ENCODE measurements around the gene PEAK1.

The PEAK1 gene

DNA sequence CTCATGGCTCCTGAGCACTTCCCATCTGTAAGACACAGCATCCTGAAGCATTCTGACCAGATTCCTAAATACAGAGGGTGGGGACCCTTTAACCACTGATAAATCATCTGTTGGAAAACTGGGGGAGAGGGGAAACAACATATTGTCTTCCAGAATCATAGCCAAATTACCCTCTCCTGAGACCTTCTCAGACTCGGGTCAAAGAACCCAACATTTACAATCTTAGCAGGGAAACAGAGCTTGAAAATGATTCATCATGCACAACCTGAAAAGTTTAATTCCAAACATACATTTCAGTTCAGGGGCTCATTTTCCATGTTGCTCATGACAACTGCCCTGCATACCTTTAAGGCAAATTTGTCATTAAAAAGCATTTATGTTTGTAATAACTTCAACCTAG is 300.5 kb downstream of the PEAK1 start:
- Histone ChIP-seq H3K4me2 (ENCODE audit: low read depth, low read length, poor library complexity, severe bottlenecking) (no peak overlapping the region), H3K27ac (ENCODE audit: low read depth, low read length) (no peak overlapping the region), H3K79me2 (ENCODE audit: insufficient read depth, low read length) (no peaks in the 10 kb centered on the region), H3K9me2 (replicated peaks; ENCODE audit: insufficient read depth, low read length) (no peaks in the 10 kb centered on the region), H3K9me3 (ENCODE audit: insufficient read depth, low read length) (no peaks in the 10 kb centered on the region), H3K36me3 (ENCODE audit: low read length) (no peaks in the 10 kb centered on the region), H3K27me3 (ENCODE audit: low read length) (no peaks in the 10 kb centered on the region), H3K9ac (ENCODE audit: low read length) (no peak overlapping the region), H3K4me3 (ENCODE audit: insufficient read depth, low read length, poor library complexity, severe bottlenecking) (no peak overlapping the region), H4K20me1 (ENCODE audit: low read depth, low read length) (no peaks in the 10 kb centered on the region), H3F3A (ENCODE audit: insufficient read depth) (no peaks in the 10 kb centered on the region), H2AFZ (ENCODE audit: low read depth, low read length, severe bottlenecking) (no peak overlapping the region)
- TF ChIP-seq EZH2phosphoT487 (conservative IDR thresholded peaks at IDR 0.05; ENCODE audit: low read length) = no peak
- TF ChIP-seq, protein P1, sequence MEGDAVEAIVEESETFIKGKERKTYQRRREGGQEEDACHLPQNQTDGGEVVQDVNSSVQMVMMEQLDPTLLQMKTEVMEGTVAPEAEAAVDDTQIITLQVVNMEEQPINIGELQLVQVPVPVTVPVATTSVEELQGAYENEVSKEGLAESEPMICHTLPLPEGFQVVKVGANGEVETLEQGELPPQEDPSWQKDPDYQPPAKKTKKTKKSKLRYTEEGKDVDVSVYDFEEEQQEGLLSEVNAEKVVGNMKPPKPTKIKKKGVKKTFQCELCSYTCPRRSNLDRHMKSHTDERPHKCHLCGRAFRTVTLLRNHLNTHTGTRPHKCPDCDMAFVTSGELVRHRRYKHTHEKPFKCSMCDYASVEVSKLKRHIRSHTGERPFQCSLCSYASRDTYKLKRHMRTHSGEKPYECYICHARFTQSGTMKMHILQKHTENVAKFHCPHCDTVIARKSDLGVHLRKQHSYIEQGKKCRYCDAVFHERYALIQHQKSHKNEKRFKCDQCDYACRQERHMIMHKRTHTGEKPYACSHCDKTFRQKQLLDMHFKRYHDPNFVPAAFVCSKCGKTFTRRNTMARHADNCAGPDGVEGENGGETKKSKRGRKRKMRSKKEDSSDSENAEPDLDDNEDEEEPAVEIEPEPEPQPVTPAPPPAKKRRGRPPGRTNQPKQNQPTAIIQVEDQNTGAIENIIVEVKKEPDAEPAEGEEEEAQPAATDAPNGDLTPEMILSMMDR (IDR thresholded peaks at IDR 0.05; ENCODE audit: insufficient read depth, low read length, poor library complexity, severe bottlenecking) = no peak

GRCh38 chr15:77118882-77119321 is 301.0 kb downstream of the PEAK1 start:
- H3K27ac ChIP-seq (ENCODE audit: low read depth, low read length) = no peak overlapping the region
- no peak overlapping the region for H3K4me2 ChIP-seq (ENCODE audit: low read depth, low read length, poor library complexity, severe bottlenecking)
- no peak overlapping the region for H3K4me3 ChIP-seq (ENCODE audit: insufficient read depth, low read length, poor library complexity, severe bottlenecking)

GRCh38 chr15:77115179-77115578 is 304.7 kb downstream of the PEAK1 start:
- no peak overlapping the region for H2AFZ ChIP-seq (ENCODE audit: low read depth, low read length, severe bottlenecking)
- no peaks in the 10 kb centered on the region for H3K79me2 ChIP-seq (ENCODE audit: insufficient read depth, low read length)
- no peaks in the 10 kb centered on the region for H3K36me3 ChIP-seq (ENCODE audit: low read length)
- no peak for TF ChIP-seq EZH2phosphoT487 (conservative IDR thresholded peaks at IDR 0.05; ENCODE audit: low read length)
- TF ChIP-seq, protein P1 (IDR thresholded peaks at IDR 0.05; ENCODE audit: insufficient read depth, low read length, poor library complexity, severe bottlenecking) = no peak
- H3K27ac ChIP-seq (ENCODE audit: low read depth, low read length) = no peak overlapping the region
- H3K4me3 ChIP-seq (ENCODE audit: insufficient read depth, low read length, poor library complexity, severe bottlenecking) = no peak overlapping the region
- no peak overlapping the region for H3K4me2 ChIP-seq (ENCODE audit: low read depth, low read length, poor library complexity, severe bottlenecking)
- H4K20me1 ChIP-seq (ENCODE audit: low read depth, low read length) = no peaks in the 10 kb centered on the region
- H3F3A ChIP-seq (ENCODE audit: insufficient read depth) = no peaks in the 10 kb centered on the region
- H3K9me2 ChIP-seq (replicated peaks; ENCODE audit: insufficient read depth, low read length) = no peaks in the 10 kb centered on the region
- H3K9me3 ChIP-seq (ENCODE audit: insufficient read depth, low read length) = no peaks in the 10 kb centered on the region
- H3K27me3 ChIP-seq (ENCODE audit: low read length) = no peaks in the 10 kb centered on the region
- H3K9ac ChIP-seq (ENCODE audit: low read length) = no peak overlapping the region

More at GRCh38 chr15:77118882-77119321, 301.0 kb downstream of the PEAK1 start:
- Histone ChIP-seq H3K9ac (ENCODE audit: low read length) (no peak overlapping the region), H2AFZ (ENCODE audit: low read depth, low read length, severe bottlenecking) (no peak overlapping the region), H3K79me2 (ENCODE audit: insufficient read depth, low read length) (no peaks in the 10 kb centered on the region), H3K27me3 (ENCODE audit: low read length) (no peaks in the 10 kb centered on the region), H3F3A (ENCODE audit: insufficient read depth) (no peaks in the 10 kb centered on the region), H3K9me2 (replicated peaks; ENCODE audit: insufficient read depth, low read length) (no peaks in the 10 kb centered on the region), H3K36me3 (ENCODE audit: low read length) (no peaks in the 10 kb centered on the region), H3K9me3 (ENCODE audit: insufficient read depth, low read length) (no peaks in the 10 kb centered on the region), H4K20me1 (ENCODE audit: low read depth, low read length) (no peaks in the 10 kb centered on the region)
- TF ChIP-seq, protein P1 (IDR thresholded peaks at IDR 0.05; ENCODE audit: insufficient read depth, low read length, poor library complexity, severe bottlenecking) = peak; percentile 71
- no peak for TF ChIP-seq EZH2phosphoT487 (conservative IDR thresholded peaks at IDR 0.05; ENCODE audit: low read length)

Data from SU-DHL-6 (cell line).